Lower leg skin (tissue), 3 donors: ENCODE measurements around the gene COL1A2.

ENCODE experiments used
- POLR2A ChIP-seq, 2 donors: fragments of 450-650 bp; IDR thresholded peaks; one replicate each; pipeline ENCODE4 v1.6.1; 2016 to 2017; ENCODE audit warnings: antibody characterized with exemption in 2 of 2, mild to moderate bottlenecking in 1 of 2, moderate library complexity in 1 of 2
- TF ChIP-seq, protein P1 (sequence below), 3 donors: fragments of 450-650 bp; IDR thresholded peaks; one replicate each; pipeline ENCODE4 v1.5.1; 2016; ENCODE audit warnings: antibody characterized with exemption in 3 of 3, mild to moderate bottlenecking in 3 of 3, moderate library complexity in 2 of 3

DNA sequence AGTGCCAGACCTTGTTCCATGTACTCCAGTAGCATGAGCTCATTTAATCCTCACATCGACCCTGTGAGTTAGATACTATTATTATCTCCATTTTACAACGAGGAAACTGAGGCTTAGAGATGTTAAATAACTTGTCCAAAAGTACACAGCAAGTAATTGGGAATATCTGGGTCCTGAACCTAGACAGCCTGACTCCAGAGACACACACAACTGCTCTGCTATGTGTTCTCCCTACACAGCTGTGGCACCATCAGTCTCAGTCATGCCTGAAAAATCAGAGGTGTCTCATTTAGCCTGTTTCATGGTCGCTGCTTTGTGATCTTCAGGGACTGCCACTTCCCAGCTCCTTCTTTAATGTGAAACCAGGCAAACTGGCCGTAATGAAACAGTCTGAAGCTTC is 56.5 kb downstream of the COL1A2 start:
- no peak for TF ChIP-seq POLR2A (IDR thresholded peaks at IDR 0.05)
- TF ChIP-seq, protein P1, sequence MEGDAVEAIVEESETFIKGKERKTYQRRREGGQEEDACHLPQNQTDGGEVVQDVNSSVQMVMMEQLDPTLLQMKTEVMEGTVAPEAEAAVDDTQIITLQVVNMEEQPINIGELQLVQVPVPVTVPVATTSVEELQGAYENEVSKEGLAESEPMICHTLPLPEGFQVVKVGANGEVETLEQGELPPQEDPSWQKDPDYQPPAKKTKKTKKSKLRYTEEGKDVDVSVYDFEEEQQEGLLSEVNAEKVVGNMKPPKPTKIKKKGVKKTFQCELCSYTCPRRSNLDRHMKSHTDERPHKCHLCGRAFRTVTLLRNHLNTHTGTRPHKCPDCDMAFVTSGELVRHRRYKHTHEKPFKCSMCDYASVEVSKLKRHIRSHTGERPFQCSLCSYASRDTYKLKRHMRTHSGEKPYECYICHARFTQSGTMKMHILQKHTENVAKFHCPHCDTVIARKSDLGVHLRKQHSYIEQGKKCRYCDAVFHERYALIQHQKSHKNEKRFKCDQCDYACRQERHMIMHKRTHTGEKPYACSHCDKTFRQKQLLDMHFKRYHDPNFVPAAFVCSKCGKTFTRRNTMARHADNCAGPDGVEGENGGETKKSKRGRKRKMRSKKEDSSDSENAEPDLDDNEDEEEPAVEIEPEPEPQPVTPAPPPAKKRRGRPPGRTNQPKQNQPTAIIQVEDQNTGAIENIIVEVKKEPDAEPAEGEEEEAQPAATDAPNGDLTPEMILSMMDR (IDR thresholded peaks at IDR 0.05) = no peak
